GM10847 (cell line): ENCODE data around the gene RRM2.

ENCODE experiments used
- POLR2A ChIP-seq: IDR thresholded peaks from 2 replicates; pipeline ENCODE4 v1.6.1; 2011; ENCODE audit not compliant: insufficient read length; ENCODE audit errors: extremely low read depth

RRM2 gene

GRCh38 chr2:10139536-10139935 lies 17.0 kb downstream of the RRM2 start:
- no peak for TF ChIP-seq POLR2A

- TF ChIP-seq POLR2A = no peak
These were observed 18.5 kb downstream of the RRM2 start for GRCh38 chr2:10140841-10141610.

DNA sequence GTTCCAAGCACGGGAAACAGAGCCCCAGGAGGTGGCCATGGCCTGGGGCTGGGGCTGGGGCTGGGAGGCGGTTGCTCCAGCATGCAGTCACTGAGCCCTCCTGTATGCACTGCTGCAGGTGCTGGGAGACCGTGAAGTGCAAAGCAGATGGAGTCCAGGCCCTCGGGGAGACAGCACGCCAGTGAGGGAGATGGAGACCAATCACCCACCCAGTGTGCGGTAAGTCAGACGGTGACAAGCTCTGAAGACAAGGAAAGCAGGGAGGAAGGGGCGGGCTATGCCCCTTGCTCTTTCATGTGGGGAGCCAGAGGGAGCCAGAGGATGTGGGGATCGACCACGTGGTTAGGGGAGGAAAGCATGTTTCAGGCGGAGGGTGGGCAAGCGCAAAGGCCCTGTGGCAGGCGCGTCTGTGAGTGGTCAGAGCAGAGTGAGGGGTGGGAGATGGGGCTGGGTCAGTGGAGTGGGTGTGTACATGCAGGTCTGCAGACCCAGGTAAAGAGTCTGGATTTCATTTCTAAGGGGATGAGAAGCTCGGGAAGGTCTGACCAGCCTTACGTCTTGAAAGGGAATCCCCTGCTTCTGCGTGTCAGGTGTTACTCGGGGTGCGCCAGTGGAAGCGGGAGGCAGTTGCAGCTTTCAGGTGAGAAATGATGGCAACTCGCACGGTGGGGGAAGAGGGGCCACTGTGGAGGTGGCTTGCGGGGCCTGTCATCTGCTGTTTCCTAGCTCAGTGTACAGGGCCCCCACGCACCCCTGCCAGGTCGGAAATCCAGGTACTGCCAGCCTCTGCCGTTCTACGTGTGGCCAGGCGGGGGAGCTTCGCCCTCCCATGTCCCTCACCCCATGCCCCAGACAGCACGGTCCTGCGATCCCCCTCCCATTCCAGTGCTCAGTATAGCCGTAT lies 19.4 kb downstream of the RRM2 start:
- no peak for TF ChIP-seq POLR2A

DNA sequence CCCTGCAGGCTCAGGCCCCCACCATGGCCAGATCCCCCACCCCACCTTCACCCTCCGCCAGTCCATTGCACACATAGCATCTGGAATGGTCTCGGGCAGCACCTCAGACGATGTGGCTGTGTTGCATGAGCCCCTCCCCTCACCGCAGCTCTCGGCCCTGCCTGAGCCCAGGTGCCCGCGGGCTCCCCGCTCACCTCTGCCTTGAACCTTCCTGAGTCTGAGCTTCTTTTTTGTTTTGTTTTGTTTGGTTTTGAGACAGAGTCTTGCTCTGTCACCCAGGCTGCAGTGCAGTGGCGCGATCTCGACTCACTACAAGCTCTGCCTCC lies 20.1 kb downstream of the RRM2 start:
- no peak for TF ChIP-seq POLR2A

DNA sequence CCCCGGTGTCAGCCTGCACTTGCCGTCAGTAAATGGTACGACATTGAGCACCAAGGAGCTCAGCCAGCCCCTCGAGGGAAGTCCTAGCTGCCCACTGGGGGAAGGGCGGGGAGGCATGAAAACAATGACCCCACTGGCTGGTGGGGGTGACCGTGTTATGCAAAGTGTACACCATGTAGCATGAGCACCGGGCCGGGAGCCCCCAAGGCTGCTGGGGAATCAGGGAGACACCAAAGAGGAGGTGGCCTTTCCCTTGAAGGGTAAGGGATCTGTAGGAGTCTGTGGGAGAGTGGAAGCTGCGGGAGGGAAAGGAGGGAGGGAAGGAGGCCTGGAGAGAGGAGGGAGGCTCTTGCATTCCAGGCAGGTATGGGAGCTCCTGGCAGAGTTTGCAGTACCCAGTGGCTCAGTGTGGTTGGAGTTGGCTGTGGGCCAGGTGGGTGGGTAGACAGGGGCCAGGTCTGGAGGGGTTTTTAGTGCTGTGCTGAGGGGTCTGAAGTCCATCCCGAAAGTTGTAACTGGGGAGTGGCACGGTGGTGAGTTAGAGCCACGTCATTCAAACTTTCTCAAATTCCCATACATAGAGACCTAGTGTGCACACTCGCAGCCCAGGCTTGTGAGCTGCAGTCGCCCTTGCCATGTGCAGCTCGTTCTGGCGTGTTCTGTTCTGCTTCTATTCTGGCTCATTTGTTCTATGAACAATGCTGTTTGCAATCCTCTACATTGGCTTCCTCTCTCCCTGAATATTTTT lies 22.4 kb downstream of the RRM2 start:
- TF ChIP-seq POLR2A = no peak

DNA sequence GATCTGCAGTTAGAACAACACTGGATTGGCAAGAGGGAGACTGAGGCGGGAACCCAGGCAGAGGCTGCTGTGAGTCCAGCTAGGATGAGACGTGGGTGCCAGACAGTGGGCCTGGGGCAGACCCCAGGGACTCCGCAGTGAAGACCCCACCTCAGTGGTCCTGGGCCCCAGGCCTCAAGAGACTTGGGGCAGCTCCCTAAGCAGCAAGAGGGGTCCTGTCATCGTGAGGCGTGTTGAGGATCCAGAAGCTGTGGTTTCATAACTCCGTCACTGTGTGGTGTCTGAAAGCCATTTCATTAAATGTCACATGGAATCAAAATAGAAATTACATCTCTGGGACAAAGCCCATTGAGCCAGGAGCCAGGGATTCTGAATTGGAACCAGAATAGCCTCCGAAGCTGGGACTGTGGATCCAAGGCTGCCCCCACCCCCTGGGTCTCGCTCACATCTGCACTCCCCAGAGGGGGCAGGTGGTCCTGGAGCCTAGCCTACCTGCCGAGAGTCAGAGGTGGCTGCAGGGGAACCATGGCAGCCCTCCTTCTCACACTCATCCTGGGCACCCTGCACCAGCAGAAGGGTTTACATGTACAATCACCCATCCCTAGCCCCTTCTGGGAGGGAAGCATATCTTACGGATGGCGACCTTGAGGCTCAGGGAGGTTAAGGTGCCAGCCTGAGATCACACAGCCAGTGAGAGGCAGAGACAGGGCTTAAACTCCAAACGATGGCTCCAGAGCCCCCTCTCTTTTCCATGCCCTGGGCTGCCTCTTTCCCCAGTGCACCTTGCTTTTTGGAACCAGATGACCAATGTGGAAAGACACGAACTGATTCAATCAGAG lies 23.2 kb downstream of the RRM2 start:
- TF ChIP-seq POLR2A = no peak

GRCh38 chr2:10146366-10147005 lies 23.9 kb downstream of the RRM2 start:
- TF ChIP-seq POLR2A = no peak

DNA sequence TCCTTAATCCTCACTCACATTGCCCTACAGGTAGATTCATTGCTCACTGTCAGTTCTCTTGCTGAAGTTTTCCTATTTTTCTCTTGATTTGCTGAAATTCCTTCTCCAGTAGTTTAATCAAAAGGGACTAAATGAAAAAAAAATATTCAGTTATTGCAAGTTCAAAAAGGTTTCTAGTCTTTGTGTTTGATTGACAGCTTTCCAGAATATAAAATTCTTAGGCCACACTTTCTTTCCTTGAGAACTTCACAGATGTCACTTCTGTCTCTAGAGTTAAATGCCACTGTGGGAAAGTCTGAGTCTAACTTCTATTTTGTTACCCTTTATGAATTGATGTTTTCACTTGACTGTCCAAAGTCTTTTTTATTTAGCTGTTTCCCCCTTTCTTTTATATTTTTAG lies 25.7 kb downstream of the RRM2 start:
- TF ChIP-seq POLR2A = no peak

- no peak for TF ChIP-seq POLR2A
These were observed 27.1 kb downstream of the RRM2 start for GRCh38 chr2:10149635-10150034.

- no peak for TF ChIP-seq POLR2A
These were observed 27.9 kb downstream of the RRM2 start for GRCh38 chr2:10150436-10150835.

GRCh38 chr2:10151462-10151861 lies 28.9 kb downstream of the RRM2 start:
- TF ChIP-seq POLR2A = no peak

- no peak for TF ChIP-seq POLR2A
These were observed 34.8 kb downstream of the RRM2 start for GRCh38 chr2:10157293-10157692.

GRCh38 chr2:10158681-10159080 lies 36.1 kb downstream of the RRM2 start:
- TF ChIP-seq POLR2A = no peak

- TF ChIP-seq POLR2A = no peak
These were observed 36.5 kb downstream of the RRM2 start for GRCh38 chr2:10159086-10159485.
